HEK293T (cell line): ENCODE measurements around the gene WDR49.

ENCODE experiments used
- CTCF ChIA-PET: fragments of 350-600 bp; formaldehyde crosslinking; extraction: SDS; loops from one replicate; lab custom pipeline; 2021; ENCODE audit warnings: antibody characterized with exemption, inconsistent platforms; lab: Yijun Ruan, JAX
- POLR2A ChIA-PET: fragments of 350-600 bp; formaldehyde crosslinking; extraction: SDS; loops from one replicate; lab custom pipeline; 2020; ENCODE audit warnings: antibody characterized with exemption, inconsistent platforms; lab: Yijun Ruan, JAX
- DNase-seq: peaks from one replicate; pipeline ENCODE4 v3.0.0; 2012; ENCODE audit warnings: mixed read lengths; ENCODE audit errors: extremely low spot score
- ARNT ChIP-seq: fragments of 450-650 bp; IDR thresholded peaks from 2 replicates; pipeline ENCODE4 v1.6.1; 2017; ENCODE audit warnings: mild to moderate bottlenecking
- BHLHE40 ChIP-seq: fragments of 450-650 bp; IDR thresholded peaks from 2 replicates; pipeline ENCODE4 v1.6.1; 2016; ENCODE audit warnings: mild to moderate bottlenecking, moderate library complexity, borderline replicate concordance
- CTBP1 ChIP-seq: fragments of 450-650 bp; IDR thresholded peaks from 2 replicates; pipeline ENCODE4 v1.6.1; 2016; ENCODE audit warnings: borderline replicate concordance
- ELF4 ChIP-seq: fragments of 450-650 bp; IDR thresholded peaks from 2 replicates; pipeline ENCODE4 v1.6.1; 2017; ENCODE audit warnings: antibody characterized with exemption
- FOXA1 ChIP-seq: fragments of 450-650 bp; IDR thresholded peaks from 2 replicates; pipeline ENCODE4 v1.6.1; 2016; ENCODE audit warnings: mild to moderate bottlenecking
- FOXK2 ChIP-seq: fragments of 450-650 bp; IDR thresholded peaks from 2 replicates; pipeline ENCODE4 v1.6.1; 2016; ENCODE audit warnings: mild to moderate bottlenecking
- FOXM1 ChIP-seq: fragments of 450-650 bp; IDR thresholded peaks from 2 replicates; pipeline ENCODE4 v1.6.1; 2017; ENCODE audit warnings: mild to moderate bottlenecking, borderline replicate concordance
- HDGF ChIP-seq: fragments of 450-650 bp; IDR thresholded peaks from 2 replicates; pipeline ENCODE4 v1.6.1; 2017; ENCODE audit warnings: antibody characterized with exemption, borderline replicate concordance
- L3MBTL2 ChIP-seq: fragments of 450-650 bp; conservative IDR thresholded peaks from 2 replicates; pipeline ENCODE4 v1.6.1; 2016; ENCODE audit warnings: mild to moderate bottlenecking
- LEF1 ChIP-seq: fragments of 450-650 bp; IDR thresholded peaks from 2 replicates; pipeline ENCODE4 v1.6.1; 2017; ENCODE audit warnings: mild to moderate bottlenecking, borderline replicate concordance
- NFRKB ChIP-seq: fragments of 450-650 bp; IDR thresholded peaks from 2 replicates; pipeline ENCODE4 v1.6.1; 2016; ENCODE audit warnings: mild to moderate bottlenecking, moderate library complexity
- SP1 ChIP-seq: fragments of 450-650 bp; IDR thresholded peaks from 2 replicates; pipeline ENCODE4 v1.6.1; 2017
- SUZ12 ChIP-seq: fragments of 450-650 bp; IDR thresholded peaks from 2 replicates; pipeline ENCODE4 v1.6.1; 2016; ENCODE audit warnings: mild to moderate bottlenecking
- TARDBP ChIP-seq: fragments of 450-650 bp; IDR thresholded peaks from 2 replicates; pipeline ENCODE4 v1.6.1; 2016
- ZNF384 ChIP-seq: fragments of 450-650 bp; IDR thresholded peaks from 2 replicates; pipeline ENCODE4 v1.6.1; 2016
- TF ChIP-seq, protein P1 (sequence below): fragments of 450-650 bp; IDR thresholded peaks from 2 replicates; pipeline ENCODE4 v1.6.1; 2016

WDR49 gene

DNA sequence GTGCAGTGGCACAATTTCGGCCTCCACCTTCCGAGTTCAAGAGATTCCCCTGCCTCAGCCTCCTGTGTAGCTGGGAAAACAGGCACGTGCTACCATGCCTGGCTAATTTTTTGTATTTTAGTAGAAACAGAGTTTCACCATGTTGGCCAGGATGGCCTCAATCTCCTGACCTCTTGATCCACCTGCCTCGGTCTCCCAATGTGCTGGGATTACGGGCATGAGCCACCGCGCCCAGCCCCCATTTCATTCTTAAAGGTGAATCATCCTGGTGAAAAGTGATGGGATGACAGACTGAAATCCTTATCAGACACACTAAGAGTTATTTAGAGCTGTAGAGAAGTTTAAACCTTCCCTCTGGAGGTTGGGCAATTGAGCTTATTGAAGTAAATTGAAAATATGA, 155.8 kb downstream of the WDR49 start:
- ChIA-PET POLR2A (no interaction called here), CTCF (no interaction called here)
- TF ChIP-seq BHLHE40 (no peak), SUZ12 (no peak), FOXK2 (no peak), FOXM1 (no peak), CTBP1 (no peak), ARNT (no peak), L3MBTL2 (no peak), NFRKB (no peak), TARDBP (no peak), HDGF (no peak), FOXA1 (no peak), LEF1 (no peak), SP1 (no peak), ELF4 (no peak), ZNF384 (no peak)
- TF ChIP-seq, protein P1, sequence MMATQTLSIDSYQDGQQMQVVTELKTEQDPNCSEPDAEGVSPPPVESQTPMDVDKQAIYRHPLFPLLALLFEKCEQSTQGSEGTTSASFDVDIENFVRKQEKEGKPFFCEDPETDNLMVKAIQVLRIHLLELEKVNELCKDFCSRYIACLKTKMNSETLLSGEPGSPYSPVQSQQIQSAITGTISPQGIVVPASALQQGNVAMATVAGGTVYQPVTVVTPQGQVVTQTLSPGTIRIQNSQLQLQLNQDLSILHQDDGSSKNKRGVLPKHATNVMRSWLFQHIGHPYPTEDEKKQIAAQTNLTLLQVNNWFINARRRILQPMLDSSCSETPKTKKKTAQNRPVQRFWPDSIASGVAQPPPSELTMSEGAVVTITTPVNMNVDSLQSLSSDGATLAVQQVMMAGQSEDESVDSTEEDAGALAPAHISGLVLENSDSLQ: no peak
- no peak for DNase-seq

DNA sequence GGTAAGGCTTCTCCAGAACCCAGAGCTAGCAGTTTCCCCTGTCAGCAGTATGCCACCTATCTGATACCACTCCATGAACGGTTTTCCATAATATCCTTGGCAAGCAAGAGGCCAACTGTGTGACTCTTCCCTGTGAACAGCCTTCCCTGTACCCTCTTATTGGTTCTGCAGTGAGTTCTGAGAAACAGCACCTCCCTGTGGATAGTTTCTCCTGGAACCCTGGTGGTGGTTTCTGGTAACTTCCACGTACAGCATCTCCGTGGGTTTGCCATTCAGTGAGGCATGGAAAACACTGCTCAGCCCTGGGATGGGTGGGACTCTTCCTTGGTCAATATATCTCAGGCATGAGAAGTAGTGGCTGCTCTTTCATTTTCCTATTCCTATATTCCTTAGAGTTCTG, 160.5 kb downstream of the WDR49 start:
- ChIA-PET CTCF (no interaction called here), POLR2A (no interaction called here)
- DNase-seq: peak; percentile 34
- TF ChIP-seq FOXK2: no peak
- TF ChIP-seq L3MBTL2: no peak
- TF ChIP-seq, protein P1: no peak
- TF ChIP-seq SUZ12: no peak
- TF ChIP-seq CTBP1: no peak
- TF ChIP-seq BHLHE40: no peak
- no peak for TF ChIP-seq SP1
- no peak for TF ChIP-seq ARNT
- TF ChIP-seq FOXM1: no peak
- no peak for TF ChIP-seq NFRKB
- no peak for TF ChIP-seq ELF4
- TF ChIP-seq FOXA1: no peak
- TF ChIP-seq ZNF384: no peak
- TF ChIP-seq TARDBP: no peak
- TF ChIP-seq LEF1: no peak
- TF ChIP-seq HDGF: no peak

DNA sequence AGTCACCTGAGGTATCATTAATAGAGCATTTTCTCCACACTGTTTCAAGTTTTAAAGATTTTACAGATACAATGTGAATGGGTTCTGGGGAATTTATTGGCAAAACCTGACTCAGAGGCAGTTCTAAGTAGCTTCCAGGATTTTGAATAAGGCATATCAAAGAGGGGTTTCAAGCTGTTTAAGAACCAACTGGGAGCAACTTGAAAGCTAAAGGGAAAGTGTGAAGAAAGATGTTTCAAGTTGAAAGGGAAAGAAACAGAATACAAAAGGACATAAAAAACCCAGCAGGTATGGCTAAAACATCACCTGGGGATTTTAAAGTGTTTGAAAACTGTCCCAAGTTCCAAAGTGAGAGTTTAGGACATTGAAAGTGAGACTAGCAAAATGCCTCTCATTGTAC, 162.1 kb downstream of the WDR49 start:
- no peak for DNase-seq
- CTCF ChIA-PET: no interaction called here
- TF ChIP-seq CTBP1 (no peak), LEF1 (no peak), ELF4 (no peak), SP1 (no peak), NFRKB (no peak), ZNF384 (no peak), L3MBTL2 (no peak), FOXA1 (no peak), FOXM1 (no peak), HDGF (no peak), FOXK2 (no peak), BHLHE40 (no peak), ARNT (no peak), TARDBP (no peak), SUZ12 (no peak)
- TF ChIP-seq, protein P1: no peak
- POLR2A ChIA-PET: no interaction called here

DNA sequence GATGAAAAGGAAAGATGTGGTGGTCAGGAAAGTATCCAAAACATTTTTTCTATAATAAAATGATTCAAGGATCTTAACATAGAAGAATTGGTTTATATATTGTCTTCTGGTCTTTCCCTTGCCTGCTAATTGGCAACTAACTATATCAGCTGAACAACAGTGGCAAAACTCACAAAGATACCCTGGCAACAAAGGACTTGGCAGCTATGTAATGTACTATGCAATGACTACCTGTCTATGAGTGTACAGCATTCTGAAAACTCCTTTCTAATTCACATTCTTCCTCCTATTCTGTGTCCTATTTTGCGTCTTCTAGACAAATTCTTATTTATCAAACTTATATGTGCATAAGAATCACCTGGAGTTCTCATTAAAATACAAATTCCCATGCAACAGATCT, 164.2 kb downstream of the WDR49 start:
- POLR2A ChIA-PET: no interaction called here
- CTCF ChIA-PET: no interaction called here
- no peak for TF ChIP-seq HDGF
- no peak for TF ChIP-seq SUZ12
- no peak for TF ChIP-seq FOXK2
- no peak for DNase-seq

DNA sequence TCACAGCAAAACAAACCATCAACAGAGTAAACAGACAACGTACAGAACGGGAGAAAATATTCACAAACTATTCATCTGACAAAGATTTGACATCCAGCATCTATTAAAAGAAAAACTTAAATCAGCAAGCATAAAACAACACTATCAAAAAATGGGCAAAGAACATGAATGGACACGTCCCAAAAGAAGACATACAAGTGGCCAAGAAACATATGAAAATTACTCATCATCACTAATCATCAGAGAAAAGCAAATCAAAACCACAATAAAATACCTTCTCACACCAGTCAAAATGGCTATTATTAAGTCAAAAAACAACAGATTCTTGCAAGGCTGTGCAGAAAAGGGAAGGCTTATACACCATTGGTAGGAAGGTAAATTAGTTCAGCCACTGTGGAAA, 166.2 kb downstream of the WDR49 start:
- DNase-seq: no peak
- TF ChIP-seq ZNF384 (no peak), CTBP1 (no peak), SUZ12 (no peak), FOXK2 (no peak), SP1 (no peak), FOXM1 (no peak), FOXA1 (no peak), HDGF (no peak), NFRKB (no peak), ARNT (no peak), ELF4 (no peak), L3MBTL2 (no peak), LEF1 (no peak), BHLHE40 (no peak), TARDBP (no peak)
- TF ChIP-seq, protein P1: no peak
- POLR2A ChIA-PET: no interaction called here
- CTCF ChIA-PET: no interaction called here

DNA sequence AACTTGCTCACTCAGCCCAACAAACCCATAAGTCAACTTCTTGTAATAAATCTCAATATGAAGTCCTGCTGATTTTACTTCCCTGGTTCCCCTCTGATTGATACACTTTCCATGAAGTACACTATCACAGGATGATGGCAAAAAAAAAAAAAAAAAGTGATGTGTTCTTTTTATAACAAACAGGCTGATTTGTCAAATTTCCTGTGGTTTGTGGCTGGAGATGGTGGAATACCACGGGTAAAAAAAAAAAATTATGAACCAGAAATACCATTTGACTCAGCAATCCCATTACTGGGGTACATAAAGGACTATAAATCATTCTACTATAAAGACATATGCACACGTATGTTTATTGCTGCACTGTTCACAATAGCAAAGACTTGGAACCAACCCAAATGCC, 169.2 kb downstream of the WDR49 start:
- no peak for DNase-seq
- CTCF ChIA-PET: no interaction called here
- TF ChIP-seq, protein P1: no peak
- no peak for TF ChIP-seq ZNF384
- TF ChIP-seq LEF1: no peak
- no peak for TF ChIP-seq NFRKB
- POLR2A ChIA-PET: no interaction called here
